ENCODE measurements around the gene HTT. TPM values are rescaled to one million over a fixed set of nuclear protein-coding genes. Genes with fewer than 3 reads are reported as not detected.

The HTT gene
- total RNA-seq, 1 donor = 44.5 TPM

DNA sequence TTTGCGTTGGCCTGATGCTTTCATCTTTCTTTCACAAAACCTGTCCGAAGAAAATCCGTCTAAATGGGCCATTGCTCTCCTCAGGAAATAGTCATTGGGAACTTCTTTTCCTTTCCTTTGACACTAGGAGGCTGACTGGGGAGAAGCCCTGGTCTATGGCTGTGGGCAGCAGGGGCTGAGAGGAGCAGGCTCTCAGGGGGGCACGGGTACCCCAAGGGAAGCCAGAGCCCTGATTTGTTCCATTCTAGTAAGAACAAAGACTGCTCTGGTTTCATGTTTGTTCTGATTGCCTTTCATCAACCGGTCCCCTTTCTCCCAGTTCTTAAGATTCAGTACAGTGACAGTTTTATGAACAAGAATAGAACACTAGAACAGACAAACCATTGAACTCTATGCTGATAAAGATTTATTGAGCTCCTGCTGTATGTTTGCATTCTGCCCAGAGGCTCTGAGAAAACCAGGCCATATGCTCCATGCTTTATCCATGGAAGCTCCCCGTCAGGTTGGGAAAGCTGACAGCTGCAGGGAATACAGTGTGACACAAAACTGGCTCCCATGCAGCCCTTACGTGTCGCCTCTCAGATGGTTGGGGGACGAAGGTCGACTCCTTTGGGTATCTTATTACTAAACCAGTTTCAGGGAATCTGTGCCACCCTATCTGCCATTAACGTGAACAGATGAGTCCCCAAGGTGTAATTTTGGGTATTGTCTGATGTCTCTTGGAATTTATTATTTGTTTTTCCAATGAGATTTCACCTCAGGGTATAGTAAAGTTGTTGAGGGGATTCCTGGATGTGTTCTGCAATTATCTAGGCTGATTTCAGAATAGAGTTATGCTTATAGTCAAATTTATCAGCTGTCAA lies 102.1 kb downstream of the HTT start:
- no peaks in the 10 kb centered on the region for H3K27me3 ChIP-seq (ENCODE audit: insufficient read depth, low read length)
- peak; percentile 5 for DNase-seq (ENCODE audit: insufficient read length, low spot score, missing footprints)
- H3K36me3 ChIP-seq (ENCODE audit: insufficient read depth, low read length) = peaks cover 54% of the 10 kb centered on the region
- H4K20me1 ChIP-seq (ENCODE audit: insufficient read depth, low read length) = no peaks in the 10 kb centered on the region
- no peaks in the 10 kb centered on the region for H3K4me1 ChIP-seq (ENCODE audit: insufficient read depth, low read length)
- H3K27ac ChIP-seq (ENCODE audit: low read depth, low read length) = no peak overlapping the region
- TF ChIP-seq, protein P1, sequence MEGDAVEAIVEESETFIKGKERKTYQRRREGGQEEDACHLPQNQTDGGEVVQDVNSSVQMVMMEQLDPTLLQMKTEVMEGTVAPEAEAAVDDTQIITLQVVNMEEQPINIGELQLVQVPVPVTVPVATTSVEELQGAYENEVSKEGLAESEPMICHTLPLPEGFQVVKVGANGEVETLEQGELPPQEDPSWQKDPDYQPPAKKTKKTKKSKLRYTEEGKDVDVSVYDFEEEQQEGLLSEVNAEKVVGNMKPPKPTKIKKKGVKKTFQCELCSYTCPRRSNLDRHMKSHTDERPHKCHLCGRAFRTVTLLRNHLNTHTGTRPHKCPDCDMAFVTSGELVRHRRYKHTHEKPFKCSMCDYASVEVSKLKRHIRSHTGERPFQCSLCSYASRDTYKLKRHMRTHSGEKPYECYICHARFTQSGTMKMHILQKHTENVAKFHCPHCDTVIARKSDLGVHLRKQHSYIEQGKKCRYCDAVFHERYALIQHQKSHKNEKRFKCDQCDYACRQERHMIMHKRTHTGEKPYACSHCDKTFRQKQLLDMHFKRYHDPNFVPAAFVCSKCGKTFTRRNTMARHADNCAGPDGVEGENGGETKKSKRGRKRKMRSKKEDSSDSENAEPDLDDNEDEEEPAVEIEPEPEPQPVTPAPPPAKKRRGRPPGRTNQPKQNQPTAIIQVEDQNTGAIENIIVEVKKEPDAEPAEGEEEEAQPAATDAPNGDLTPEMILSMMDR (IDR thresholded peaks at IDR 0.05; ENCODE audit: extremely low read depth, low read depth, low read length) = no peak
- no peak overlapping the region for H2AFZ ChIP-seq (ENCODE audit: low read length)
- no peak overlapping the region for H3K4me2 ChIP-seq (ENCODE audit: insufficient read depth, low read length)
- no peaks in the 10 kb centered on the region for H3K9me3 ChIP-seq (ENCODE audit: low read depth, low read length)
- peaks cover 4% of the 10 kb centered on the region for H3K79me2 ChIP-seq (ENCODE audit: insufficient read depth, low read length)
- H3K4me3 ChIP-seq (ENCODE audit: insufficient read depth, low read length) = no peak overlapping the region

GRCh38 chr4:3177426-3177825 lies 102.9 kb downstream of the HTT start:
- Histone ChIP-seq H3K79me2 (ENCODE audit: insufficient read depth, low read length) (no peaks in the 10 kb centered on the region), H3K4me2 (ENCODE audit: insufficient read depth, low read length) (no peak overlapping the region), H4K20me1 (ENCODE audit: insufficient read depth, low read length) (no peaks in the 10 kb centered on the region), H3K27ac (ENCODE audit: low read depth, low read length) (no peak overlapping the region), H3K4me1 (ENCODE audit: insufficient read depth, low read length) (no peaks in the 10 kb centered on the region), H3K27me3 (ENCODE audit: insufficient read depth, low read length) (no peaks in the 10 kb centered on the region), H3K4me3 (ENCODE audit: insufficient read depth, low read length) (no peak overlapping the region), H3K9me3 (ENCODE audit: low read depth, low read length) (no peaks in the 10 kb centered on the region), H3K36me3 (ENCODE audit: insufficient read depth, low read length) (peaks cover 54% of the 10 kb centered on the region), H2AFZ (ENCODE audit: low read length) (no peak overlapping the region)
- no peak for DNase-seq (ENCODE audit: insufficient read length, low spot score, missing footprints)
- TF ChIP-seq, protein P1 (IDR thresholded peaks at IDR 0.05; ENCODE audit: extremely low read depth, low read depth, low read length) = no peak

DNA sequence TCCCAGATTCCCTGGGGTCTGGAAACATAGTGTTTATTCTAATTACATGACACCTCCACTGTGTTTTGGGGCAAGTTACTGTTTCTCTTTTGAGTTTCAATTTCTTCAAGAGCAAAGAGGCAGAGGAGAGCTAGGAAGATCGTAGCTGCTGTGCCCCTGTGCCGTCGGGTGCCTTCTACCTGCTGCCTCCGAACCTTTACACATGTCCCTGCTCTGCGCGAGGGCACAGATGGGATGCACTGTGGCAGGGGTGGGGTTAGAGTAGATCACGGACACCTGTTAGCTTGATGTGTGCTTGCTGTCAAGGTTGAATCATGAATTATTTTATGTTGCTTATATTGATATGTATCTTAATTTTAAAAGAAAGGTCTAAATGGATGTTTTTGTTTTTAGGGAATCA lies 103.4 kb downstream of the HTT start:
- H3K79me2 ChIP-seq (ENCODE audit: insufficient read depth, low read length) = no peaks in the 10 kb centered on the region
- DNase-seq (ENCODE audit: insufficient read length, low spot score, missing footprints) = no peak
- H3K27ac ChIP-seq (ENCODE audit: low read depth, low read length) = no peak overlapping the region
- no peak overlapping the region for H3K4me3 ChIP-seq (ENCODE audit: insufficient read depth, low read length)
- no peaks in the 10 kb centered on the region for H3K27me3 ChIP-seq (ENCODE audit: insufficient read depth, low read length)
- no peaks in the 10 kb centered on the region for H3K4me1 ChIP-seq (ENCODE audit: insufficient read depth, low read length)
- no peaks in the 10 kb centered on the region for H3K9me3 ChIP-seq (ENCODE audit: low read depth, low read length)
- H3K36me3 ChIP-seq (ENCODE audit: insufficient read depth, low read length) = peaks cover 54% of the 10 kb centered on the region
- H4K20me1 ChIP-seq (ENCODE audit: insufficient read depth, low read length) = no peaks in the 10 kb centered on the region
- no peak overlapping the region for H3K4me2 ChIP-seq (ENCODE audit: insufficient read depth, low read length)
- H2AFZ ChIP-seq (ENCODE audit: low read length) = no peak overlapping the region
- TF ChIP-seq, protein P1 (IDR thresholded peaks at IDR 0.05; ENCODE audit: extremely low read depth, low read depth, low read length) = no peak

- Histone ChIP-seq H3K9me3 (ENCODE audit: low read depth, low read length) (no peaks in the 10 kb centered on the region), H3K4me1 (ENCODE audit: insufficient read depth, low read length) (no peaks in the 10 kb centered on the region), H4K20me1 (ENCODE audit: insufficient read depth, low read length) (no peaks in the 10 kb centered on the region), H3K36me3 (ENCODE audit: insufficient read depth, low read length) (peaks cover 54% of the 10 kb centered on the region), H3K27me3 (ENCODE audit: insufficient read depth, low read length) (no peaks in the 10 kb centered on the region), H2AFZ (ENCODE audit: low read length) (no peak overlapping the region), H3K4me3 (ENCODE audit: insufficient read depth, low read length) (no peak overlapping the region), H3K27ac (ENCODE audit: low read depth, low read length) (no peak overlapping the region), H3K4me2 (ENCODE audit: insufficient read depth, low read length) (no peak overlapping the region), H3K79me2 (ENCODE audit: insufficient read depth, low read length) (no peaks in the 10 kb centered on the region)
- TF ChIP-seq, protein P1 (IDR thresholded peaks at IDR 0.05; ENCODE audit: extremely low read depth, low read depth, low read length) = no peak
- no peak for DNase-seq (ENCODE audit: insufficient read length, low spot score, missing footprints)
Observed at GRCh38 chr4:3178351-3178750, 103.9 kb downstream of the HTT start.
